Middle frontal gyrus (tissue), 1 donor: Measurements from ENCODE around the gene VSX2.
"Not testable (repeated sequence)": the region's sequence is repeated elsewhere in the genome, so short reads cannot be mapped to it uniquely, and the experiment has no call there.

Experiments
- DNase-seq: peaks from one replicate; pipeline ENCODE4 v3.0.0-alpha.2; 2015; ENCODE audit warnings: low spot score; ENCODE audit errors: extremely low spot score

VSX2 gene

DNA sequence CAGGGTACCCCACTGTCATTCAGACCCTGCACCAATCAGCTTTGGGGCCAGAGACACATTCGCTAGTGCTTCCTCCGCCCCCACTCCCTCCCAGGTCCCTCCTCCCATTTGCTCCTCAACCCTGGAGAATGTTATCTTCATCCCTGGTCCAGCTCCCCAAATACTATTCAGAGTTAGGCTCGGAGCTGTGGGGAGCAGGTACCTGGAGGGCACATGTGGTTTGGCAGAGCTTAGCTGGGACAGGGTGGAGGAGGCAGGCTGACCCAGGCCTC lies 19.5 kb downstream of the VSX2 start:
- DNase-seq, result no peak

DNA sequence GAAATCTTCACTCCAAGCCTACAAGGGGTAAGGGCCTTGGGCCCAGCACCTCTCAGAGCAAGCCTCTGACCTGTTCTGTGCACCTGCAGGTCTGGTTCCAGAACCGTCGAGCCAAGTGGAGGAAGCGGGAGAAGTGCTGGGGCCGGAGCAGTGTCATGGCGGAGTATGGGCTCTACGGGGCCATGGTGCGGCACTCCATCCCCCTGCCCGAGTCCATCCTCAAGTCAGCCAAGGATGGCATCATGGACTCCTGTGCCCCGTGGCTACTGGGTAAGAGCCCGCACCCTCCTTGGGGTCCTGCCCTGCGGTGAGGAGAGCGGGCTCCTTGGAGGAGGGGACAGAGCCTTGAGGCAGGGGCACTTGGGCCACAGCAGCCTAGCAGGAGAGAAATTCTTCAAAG lies 20.3 kb downstream of the VSX2 start:
- DNase-seq, result no peak

DNA sequence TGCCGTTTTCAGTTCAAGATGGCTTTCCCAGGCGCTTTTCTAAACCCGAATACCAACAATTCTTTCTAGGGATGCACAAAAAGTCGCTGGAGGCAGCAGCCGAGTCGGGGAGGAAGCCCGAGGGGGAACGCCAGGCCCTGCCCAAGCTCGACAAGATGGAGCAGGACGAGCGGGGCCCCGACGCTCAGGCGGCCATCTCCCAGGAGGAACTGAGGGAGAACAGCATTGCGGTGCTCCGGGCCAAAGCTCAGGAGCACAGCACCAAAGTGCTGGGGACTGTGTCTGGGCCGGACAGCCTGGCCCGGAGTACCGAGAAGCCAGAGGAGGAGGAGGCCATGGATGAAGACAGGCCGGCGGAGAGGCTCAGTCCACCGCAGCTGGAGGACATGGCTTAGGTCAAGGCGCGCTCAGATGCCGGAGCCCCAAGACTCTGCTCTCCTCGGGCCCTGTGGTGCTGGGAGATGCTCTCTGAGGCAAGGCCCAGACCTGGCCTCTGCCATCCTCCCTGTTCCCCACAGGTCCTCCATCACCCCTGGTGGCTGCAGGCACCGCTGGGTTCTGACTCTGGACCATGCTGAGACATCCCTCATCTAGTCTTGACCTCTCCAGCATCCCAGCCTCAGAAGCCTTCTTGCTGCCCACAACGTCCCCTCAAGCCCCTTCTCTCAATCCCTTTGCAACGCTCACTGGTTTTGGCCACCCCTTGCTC lies 21.4 kb downstream of the VSX2 start:
- DNase-seq, result no peak

DNA sequence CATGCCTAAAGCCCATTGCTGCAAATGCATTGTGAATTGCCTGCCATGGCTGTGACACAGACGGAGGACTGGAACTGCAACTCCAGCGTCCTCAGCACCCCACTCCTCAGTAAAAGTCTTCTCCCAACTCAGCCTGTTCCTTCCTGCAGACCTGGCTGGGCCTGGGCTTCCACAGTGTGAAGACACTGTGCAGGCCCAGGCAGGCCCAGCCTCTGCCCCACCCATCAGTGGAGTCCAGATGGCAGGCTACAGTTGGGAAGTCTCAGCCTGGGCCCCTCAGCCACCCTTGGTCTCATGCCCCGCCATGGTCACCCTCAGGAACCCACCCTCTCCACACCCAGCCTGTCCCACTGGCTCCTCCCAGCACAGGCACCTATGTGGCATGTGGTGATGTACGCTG lies 22.0 kb downstream of the VSX2 start:
- no peak for DNase-seq

DNA sequence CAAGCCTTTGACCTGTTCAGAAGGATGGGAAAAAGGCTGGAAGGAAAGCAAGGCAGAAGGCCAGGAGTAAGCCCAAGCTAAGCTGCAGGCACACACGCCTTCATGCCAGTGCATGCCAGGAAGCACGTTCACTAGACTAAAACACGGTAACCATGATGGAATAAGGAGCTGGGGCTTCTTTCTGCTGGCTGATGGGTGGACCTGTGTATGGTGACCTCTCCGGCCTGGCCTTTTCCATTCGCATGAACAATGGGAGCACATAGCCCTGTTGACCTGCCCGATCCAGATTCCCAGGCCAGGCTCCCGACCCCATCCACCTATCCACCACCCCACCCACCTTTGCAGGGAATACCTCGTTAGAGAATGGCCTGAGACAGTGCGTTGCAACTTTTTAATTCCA lies 22.8 kb downstream of the VSX2 start:
- no peak for DNase-seq

DNA sequence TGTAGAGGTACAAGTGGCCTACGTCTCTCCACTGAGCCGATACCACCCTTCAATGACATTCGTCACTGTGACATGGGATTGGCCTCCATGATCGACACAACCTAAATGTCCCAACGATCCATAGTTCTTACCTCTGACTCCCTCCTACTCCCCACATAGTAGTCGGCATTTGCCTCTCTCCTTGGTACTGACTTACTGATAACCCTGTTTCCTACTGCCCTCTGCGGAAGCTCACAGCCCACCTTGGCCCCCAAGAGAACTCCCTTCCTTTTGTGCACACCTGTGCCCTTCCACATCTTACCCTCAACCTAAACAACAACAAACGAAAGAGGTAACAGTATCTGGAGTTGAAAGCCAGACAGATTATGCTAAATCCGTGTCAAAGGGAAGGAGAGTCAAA lies 23.9 kb downstream of the VSX2 start:
- DNase-seq, result no peak

DNA sequence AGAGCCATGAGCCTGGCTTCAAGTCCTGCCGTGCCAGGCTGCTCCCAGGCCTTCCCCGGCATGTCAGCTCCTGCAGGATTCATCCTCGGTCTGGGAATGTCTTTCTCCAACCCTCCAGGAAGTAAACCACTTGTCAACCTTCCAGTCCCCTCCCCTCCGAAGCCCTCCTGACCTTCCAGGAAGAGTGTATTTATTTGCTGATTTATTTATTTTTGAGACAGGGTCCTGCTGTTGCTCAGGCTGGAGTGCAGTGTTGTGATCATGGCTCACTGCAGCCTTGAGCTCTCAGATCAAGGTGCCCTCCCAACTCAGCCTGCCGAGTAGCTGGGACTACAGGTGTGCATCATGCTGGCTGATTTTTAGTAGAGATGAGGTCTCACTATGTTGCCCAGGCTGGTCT lies 24.7 kb downstream of the VSX2 start:
- no peak for DNase-seq

DNA sequence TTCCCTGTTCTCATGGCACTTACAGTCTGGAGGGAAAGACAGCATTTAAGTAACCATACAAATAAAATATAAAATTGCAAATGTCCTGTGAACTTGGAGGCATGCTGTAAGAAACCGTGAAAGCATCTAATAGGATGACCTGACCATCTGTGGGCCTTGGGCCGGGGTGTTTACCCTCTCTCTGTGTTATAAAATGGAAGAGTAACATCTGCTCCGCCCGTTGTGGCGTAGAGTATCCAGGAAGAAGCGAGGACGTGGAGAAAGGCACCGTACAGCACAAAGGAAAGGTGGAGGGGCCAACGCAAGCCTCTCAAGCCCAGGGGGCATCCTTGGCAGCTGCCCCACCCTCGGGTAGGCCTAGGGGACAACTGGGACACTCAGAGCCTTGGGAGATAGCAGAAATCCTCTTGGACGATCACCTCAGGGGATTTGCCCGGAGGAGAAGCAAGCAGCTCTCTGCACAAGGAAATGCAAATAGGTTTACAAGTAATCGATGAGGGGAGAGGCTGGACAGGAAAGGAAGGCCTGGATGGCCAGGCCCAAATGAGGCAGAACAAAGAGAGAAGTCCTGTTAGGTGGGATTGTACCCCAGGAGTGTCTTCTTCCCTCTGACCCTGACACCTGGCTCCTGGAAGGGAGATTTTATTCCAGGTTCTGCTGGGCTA lies 26.2 kb downstream of the VSX2 start:
- DNase-seq, result no peak

DNA sequence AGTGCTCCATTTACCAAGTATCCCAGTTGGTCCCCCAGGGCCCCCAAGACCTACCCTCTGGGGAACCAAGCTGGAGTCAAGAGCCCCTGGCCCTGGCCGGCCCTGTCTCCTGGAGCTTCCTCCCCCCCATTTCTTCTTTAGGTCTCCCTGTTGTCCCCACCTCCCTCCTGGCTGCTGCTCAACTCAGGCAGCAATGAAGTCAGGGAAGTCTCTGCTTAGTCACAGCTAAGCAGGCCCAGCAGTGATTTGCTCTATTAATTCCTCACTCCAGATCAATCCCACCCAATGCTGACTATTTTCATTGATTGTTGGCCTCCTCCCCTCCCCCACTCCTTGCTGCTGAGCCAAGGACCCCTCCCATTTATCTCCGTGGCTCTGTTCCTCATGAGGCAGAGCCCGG lies 28.3 kb downstream of the VSX2 start:
- no peak for DNase-seq

DNA sequence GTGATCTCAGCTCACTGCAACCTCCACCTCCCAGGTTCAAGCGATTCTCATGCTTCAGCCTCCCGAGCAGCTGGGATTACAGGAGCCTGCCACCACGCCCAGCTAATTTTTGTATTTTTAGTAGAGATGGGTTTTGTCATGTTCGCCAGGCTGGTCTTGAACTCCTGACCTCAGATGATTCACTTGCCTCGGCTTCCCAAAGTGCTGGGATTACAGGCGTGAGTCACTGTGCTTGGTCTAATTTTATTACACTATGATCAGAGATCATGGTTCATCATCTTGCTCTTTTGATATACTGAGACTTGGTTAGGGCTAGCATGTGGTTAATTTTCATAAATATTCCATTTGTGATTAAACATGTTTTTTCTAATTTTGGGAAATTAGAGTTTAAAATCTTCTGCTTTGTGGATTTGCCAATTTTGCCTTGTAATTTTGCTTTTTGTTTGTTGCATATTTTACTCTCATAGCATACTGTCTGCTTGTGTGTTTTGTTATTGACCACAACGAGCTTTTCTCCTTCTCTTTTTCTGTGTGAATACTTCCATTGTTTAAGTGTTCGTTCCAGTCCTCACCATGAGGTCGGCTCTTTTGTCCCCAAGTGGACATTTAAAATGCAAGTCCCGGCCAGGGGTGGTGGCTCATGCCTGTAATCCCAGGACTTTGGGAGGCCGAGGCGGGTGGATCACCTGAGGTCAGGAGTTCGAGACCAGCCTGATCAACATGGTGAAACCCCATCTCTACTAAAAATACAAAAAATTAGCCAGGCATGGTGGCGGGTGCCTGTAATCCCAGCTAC lies 31.3 kb downstream of the VSX2 start:
- not testable (repeated sequence) for DNase-seq

DNA sequence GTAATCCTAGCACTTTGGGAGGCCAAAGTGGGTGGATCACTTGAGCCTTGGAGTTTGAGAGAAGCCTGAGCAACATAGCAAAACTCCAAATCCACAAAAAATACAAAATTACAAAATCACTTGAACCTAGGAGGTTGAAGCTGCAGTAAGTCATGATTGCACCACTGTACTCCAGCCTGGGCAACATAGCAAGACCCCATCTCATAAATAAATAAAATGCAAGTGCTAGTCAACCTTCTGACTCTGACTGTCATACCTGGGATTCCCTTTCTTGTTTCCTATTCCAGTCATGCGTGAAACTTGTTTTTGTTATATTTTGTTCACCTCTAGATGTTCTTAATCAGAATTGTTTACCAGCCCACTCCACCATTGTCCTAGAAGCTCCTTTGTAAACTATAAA lies 32.1 kb downstream of the VSX2 start:
- no peak for DNase-seq

DNA sequence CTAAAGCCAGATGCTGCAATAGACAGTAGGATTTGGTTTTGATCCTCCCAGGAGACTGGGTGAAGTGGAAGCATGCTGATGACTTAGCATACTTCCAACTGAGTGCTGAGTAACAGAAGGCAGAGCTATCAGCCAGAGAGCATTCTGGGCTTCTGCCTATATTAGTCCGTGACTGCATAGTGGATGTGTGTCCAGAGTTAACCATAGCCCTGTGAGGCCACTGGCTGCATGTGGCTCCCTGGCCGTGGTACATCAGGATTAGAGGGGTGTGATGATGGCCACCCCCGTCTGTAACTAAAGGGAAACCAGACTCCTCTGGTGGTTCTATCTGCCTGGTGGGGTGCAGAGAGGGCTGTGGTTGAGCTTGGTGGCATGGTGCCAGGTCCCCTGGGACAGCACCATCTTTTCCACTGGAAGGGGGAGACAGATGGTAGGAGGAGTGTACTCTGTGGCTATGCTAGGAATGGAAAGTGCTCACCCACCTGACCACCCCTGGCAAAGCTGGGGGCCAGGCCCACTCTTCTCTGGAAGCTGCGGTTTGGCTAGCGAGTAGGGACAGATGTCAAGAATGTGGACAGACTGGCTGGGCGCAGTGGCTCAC lies 36.1 kb downstream of the VSX2 start:
- DNase-seq, result no peak

DNA sequence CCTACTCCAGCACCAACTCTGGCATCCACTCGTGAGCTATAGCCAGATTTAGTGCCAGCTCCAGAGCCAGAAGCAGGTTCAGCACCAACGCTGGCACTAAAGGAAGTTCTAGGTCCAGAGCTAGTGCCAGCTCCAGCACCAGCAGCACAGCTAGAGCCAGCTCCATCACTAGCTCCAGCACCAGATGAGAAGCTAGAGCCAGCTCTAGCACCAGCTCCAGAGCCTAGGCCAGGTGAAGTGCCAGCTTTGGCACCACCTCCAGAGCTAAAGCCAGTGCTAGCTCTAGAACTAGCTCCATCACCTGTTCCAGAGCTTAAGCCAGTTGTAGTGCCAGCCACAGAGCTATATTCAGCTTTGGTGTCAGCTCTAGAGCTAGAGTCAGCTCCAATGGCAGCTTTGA lies 38.8 kb downstream of the VSX2 start:
- DNase-seq, result no peak

DNA sequence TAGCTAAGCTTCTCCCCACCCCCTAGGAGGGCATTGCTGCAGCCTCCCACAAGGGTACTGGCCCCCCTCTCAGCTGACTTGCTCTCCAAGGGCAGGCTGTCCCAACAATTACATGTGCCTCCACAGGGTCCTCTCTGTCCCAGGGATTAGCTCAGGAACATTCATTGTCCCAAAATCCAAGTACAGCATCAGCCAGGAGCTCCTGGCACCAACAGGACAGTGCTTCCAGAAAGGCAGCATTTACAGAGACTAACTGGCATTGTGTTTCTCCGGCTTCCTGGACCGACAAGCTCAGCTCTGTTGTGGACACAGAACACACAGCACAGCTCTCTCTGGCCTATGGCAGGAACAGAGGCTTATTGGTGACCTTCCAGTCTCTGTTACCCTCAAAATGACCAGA lies 41.8 kb downstream of the VSX2 start:
- DNase-seq, result no peak

DNA sequence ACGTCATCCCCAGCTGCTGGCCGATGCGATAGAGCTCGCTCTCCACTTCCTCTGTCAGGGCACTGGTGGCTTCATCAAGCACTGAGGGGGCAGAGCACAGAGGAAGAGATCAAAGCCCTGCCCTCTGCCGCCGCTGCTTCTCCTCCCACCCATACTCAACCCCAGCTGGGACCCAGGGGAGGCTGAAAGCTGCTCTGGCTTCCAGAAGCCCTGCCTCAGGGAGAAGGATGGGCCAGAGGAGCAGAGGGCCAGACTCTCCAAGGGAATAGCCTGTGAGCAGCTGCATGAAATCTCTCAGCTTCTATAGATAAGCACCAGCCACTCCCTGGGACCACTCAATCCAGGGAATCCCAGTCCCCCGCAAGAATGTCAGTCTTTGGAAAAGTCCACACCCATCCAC lies 47.5 kb downstream of the VSX2 start:
- DNase-seq, result no peak

DNA sequence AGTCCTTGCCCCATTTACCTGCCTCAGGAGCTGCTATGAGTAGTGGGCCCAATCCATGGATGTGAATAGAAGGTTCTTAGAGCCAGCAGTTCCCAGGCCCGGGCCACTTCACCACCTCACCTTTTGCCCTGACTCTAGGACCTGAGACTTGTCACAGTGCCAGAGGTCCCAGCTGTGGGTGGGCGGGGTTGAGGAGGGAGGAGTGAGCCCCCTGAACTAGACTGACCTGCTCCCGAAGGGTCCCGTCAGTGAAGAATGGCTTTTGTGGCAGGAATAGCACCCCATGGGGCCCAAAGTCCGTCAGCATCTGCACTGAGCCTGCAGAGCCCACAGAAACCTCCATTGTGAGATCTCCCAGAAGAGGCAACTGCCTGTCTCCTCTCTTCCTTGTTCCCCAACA lies 50.6 kb downstream of the VSX2 start:
- no peak for DNase-seq

DNA sequence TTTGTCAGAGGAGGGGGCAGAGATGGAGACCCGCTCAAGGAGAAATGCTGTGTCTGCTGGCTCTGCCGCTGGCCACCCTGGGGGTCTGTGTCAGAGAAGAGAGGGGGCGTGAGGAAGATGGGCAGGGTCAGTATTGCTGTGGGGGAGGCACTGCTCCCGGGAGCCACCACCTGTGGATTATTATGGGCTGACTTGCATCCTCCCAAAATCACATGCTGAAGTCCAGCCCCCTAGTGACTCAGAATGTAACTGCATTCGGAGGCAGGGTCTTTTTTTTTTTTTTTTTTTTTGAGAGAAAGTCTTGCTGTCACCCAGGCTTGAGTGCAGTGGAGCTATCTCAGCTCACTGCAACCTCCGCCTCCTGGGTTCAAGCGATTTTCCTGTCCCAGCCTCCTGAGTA lies 51.2 kb downstream of the VSX2 start:
- DNase-seq, result no peak

DNA sequence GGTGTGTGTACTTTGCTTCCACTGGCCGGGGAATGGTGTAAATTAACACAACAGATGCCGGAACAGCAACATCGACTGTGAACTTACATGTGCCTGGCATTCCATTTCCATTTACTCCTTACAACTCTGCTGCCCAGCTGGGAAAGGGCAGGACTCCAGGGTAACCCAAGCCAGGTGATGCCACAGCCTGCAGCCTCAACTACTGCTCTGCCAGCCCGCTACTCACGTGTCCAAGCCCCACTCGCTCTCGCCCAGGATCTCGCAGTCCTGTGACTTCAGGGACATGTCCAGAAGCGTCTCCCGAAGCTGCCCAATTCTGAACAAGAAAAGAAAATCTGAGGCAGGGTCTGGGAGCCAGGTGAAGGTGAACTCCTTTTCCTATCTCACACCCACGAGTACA lies 52.8 kb downstream of the VSX2 start:
- DNase-seq, result no peak

DNA sequence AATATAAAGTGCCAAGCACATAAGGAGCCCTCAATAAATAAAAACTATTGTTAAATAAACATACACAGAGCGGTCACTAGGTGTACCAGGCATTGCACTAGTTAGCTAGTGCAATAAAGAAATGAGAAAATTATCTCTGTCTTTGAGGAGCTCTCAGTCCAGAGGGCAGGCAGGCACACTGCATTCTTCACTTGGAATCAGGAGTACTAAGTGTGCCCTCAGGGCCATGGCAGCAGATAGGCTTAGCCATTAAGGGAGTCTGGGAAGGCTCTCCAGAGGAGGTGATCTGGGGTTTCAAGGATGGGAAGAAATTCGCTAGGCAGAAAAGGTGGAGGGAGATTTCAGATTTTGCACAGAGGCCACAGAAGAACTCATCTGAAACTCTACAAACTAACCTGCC lies 54.4 kb downstream of the VSX2 start:
- DNase-seq, result no peak

DNA sequence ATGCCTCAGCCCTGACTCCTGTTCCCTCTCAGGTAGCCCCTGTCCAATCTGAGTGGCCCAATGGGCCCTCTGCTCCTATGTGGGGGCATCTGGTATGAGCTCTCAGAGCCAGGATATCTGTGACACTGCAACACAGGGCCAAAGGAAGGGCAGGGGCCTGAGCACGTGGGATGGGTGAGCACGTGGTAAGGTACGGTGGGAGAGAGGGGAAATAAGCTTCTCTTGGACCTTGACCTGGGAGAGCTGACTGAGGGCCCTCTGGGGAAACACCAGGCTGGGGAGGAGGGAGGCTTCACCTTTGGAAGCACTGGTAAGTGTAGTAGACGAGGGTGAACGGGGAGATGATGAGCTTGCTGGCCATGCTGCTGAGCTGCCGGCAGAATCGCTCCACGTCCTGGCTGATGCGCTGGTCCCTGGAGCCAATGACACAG lies 56.8 kb downstream of the VSX2 start:
- DNase-seq, result no peak

DNA sequence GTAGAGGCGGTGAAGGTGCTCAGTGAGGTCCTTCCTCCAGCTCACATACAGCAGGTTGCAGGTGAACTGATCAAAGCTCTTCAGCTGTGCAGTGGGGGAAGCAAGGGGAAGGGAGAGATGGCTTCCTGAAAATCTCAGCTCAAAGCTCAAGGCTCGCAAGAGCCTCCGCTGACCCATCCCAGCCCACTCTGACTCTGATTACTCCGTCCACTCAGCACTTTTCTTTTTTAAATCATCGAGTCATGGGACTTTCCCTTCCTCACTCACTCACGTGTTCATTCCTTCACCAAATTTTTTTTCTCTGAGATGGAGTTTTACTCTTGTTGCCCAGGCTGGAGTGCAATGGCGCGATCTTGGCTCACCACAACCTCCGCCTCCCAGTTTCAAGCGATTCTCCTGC lies 58.7 kb downstream of the VSX2 start:
- DNase-seq, result no peak

DNA sequence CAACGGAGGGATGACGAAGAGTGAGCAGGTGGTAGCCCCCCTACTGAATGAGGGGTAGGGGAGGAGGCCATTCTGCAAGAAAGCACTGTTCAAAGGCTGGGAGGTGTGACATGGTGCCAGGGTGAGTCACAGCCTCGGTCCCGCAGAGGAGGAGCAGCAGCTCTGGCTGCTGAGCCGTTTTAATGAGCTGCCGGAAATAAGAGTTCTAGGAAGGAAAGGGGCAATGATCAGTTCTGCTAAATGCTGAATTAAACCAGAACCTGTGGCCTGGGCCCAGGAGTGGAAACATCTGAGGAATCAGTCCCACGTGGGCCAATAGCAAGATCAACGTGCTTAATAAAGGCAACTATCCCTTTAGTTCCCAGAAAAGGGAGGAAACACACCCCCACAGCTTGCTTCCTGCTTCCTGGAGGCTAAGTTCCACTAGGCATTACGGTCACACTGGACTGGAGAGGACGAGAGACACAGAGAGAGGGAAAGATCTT lies 59.9 kb downstream of the VSX2 start:
- no peak for DNase-seq
